Activated naive CD4-positive, alpha-beta T cell treated with anti-CD3 and anti-CD28 coated beads, Interleukin-2, amount 50 U/mL, for 72 hours (primary cell): ENCODE results near the gene TLE1. TPM values are rescaled to one million over a fixed set of nuclear protein-coding genes. Genes with fewer than 3 reads are reported as not detected.
"Not testable (repeated sequence)": the region's sequence is repeated elsewhere in the genome, so short reads cannot be mapped to it uniquely, and the experiment has no call there.

Source experiments
- ATAC-seq, 2 donors: fragments of 150-1000 bp; cut with Tn5 transposase; 2 replicates each; pipeline ENCODE4 v1.10.0; 2021; ENCODE audit warnings: mild to moderate bottlenecking in 2 of 2, moderate library complexity in 2 of 2
- DNase-seq, 2 donors: peaks; one replicate each; pipeline ENCODE4 v3.0.0; 2021 to 2022; ENCODE audit warnings: low spot score in 2 of 2
- H3K27ac Mint-ChIP-seq, 2 donors: one replicate each; pipeline ENCODE4 v1.8.0; 2022; ENCODE audit warnings: mild to moderate bottlenecking in 2 of 2, mixed read lengths in 2 of 2
- H3K36me3 Mint-ChIP-seq, 2 donors: one replicate each; pipeline ENCODE4 v1.8.0; 2022; ENCODE audit warnings: mixed read lengths in 2 of 2
- H3K9me3 Mint-ChIP-seq, 2 donors: one replicate each; pipeline ENCODE4 v1.8.0; 2022; ENCODE audit warnings: mixed read lengths in 2 of 2
- total RNA-seq, 2 donors: library from RNA; stranded (reverse); gene quantifications; one replicate each; pipeline ENCODE4 v1.2.3, GENCODE V29; 2022

TLE1 gene
- total RNA-seq, 2 donors from 2014 or later: 0.20 to 0.33 TPM

DNA sequence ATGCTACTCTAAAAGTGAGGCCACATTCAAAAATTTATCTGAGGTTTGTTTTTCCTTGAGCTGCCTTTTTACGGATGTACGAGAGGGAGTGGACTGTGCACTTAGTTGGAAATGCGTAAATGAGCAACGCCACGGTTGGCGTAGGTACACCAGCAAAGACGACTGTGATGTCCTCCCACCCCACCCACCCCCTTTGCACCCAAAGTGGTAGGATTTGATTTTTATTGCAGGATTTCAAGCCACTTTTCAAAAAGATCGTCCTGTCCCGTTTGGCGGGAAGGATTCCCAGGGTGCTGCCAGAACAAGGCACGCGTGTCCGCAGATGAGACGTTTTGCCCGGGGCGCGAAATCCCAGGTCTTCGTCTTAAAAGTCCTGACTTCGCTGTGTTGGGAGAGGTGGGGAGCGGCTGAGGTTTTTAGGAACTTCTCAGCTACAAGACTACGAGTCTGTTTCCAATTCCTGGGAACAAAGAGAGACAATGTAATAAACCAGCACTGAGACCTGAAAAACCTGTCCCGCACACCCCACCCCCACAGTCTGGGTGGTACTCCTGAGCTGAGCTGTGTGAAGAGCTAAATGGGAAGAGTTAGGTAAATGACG, 1.0 kb upstream of the TLE1 start:
- no peak overlapping the region for H3K27ac Mint-ChIP-seq
- DNase-seq (no peak), ATAC-seq (no peak)
- H3K36me3 Mint-ChIP-seq: peaks cover 0 to 10% of the 10 kb centered on the region in 2 donors
- no peaks in the 10 kb centered on the region for H3K9me3 Mint-ChIP-seq

GRCh38 chr9:81689093-81689342, 329 bp downstream of the TLE1 start:
- not testable (repeated sequence) for ATAC-seq, H3K9me3 Mint-ChIP-seq, H3K27ac Mint-ChIP-seq
- H3K36me3 Mint-ChIP-seq: peaks cover 0 to 10% of the 10 kb centered on the region in 2 donors
- peak in 1 of 2 donors; percentile 11 for DNase-seq

- H3K36me3 Mint-ChIP-seq: peaks cover 0 to 10% of the 10 kb centered on the region in 2 donors
- not testable (repeated sequence) for H3K27ac Mint-ChIP-seq, H3K9me3 Mint-ChIP-seq
- ATAC-seq: peak; percentile 18 to 30
- DNase-seq: peak in 1 of 2 donors; percentile 24
Observed at GRCh38 chr9:81688262-81689092, 870 bp downstream of the TLE1 start.

DNA sequence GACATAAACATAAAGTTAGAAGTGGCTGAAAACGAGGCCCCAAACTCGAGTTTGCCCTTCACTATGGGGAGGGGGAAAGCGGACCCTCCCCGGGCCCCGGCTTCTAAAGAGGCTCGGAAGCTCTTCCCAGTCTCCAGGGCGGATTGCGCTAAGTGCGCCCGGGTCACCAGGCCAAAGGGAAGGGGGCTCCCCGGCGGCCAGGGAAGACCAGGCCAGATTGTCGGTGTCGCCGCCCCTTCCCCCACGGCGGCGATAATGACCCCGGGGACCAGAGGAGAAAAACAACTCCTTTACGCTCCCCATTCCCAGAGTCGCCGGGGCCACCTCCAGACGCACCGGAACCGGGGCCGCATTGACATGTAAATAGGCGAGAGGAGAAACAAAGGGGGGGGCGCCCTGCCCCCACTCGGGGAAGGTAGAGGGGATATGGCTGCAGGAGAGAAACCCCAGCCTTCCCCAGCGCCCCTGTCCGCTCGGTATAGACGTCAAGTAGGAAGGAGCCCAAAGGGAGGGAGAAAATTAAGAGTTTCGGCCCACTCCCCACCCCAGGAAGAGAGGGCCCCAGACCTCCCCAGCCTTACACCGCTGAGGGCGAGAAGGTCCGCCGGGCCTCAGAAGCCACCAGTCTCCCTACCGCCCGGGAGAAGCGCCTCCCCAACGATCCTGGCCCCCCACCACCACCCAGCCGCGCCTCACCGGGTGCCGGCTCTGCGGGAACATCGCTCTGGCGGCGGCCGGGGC, 1.7 kb downstream of the TLE1 start:
- no peaks in the 10 kb centered on the region for H3K9me3 Mint-ChIP-seq
- peaks cover 0 to 10% of the 10 kb centered on the region in 2 donors for H3K36me3 Mint-ChIP-seq
- H3K27ac Mint-ChIP-seq: no peak overlapping the region
- no peak for ATAC-seq
- no peak for DNase-seq

- no peaks in the 10 kb centered on the region for H3K9me3 Mint-ChIP-seq
- H3K27ac Mint-ChIP-seq: no peak overlapping the region
- DNase-seq (peak in 1 of 2 donors; percentile 29), ATAC-seq (no peak)
- peaks cover 0 to 10% of the 10 kb centered on the region in 2 donors for H3K36me3 Mint-ChIP-seq
Observed at GRCh38 chr9:81686614-81687520, 2.5 kb downstream of the TLE1 start.

- DNase-seq (no peak), ATAC-seq (no peak)
- Mint-ChIP-seq H3K36me3 (peaks cover 0 to 10% of the 10 kb centered on the region in 2 donors), H3K9me3 (no peaks in the 10 kb centered on the region), H3K27ac (no peak overlapping the region)
Observed at GRCh38 chr9:81685763-81686613, 3.4 kb downstream of the TLE1 start.

DNA sequence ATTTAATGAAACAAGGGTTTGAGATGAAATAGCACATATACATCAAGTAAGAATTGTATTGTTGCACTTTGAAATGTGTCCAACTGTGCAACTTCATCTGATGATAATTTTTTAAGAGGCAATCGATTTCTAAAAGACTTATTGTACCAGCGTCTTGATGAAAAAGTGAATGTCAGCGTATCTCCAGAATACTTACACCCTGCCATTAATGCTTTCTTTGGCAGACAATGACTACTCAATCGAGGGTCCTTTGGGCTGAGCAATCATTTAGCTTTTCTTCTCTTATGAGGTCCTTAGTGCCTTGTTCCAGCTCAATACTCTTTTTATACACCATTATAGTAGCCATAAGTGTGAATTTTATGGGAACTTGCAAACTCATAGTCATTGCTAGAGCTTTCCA, 4.7 kb downstream of the TLE1 start:
- Mint-ChIP-seq H3K27ac (no peak overlapping the region), H3K9me3 (no peaks in the 10 kb centered on the region), H3K36me3 (peaks cover 0 to 6% of the 10 kb centered on the region in 2 donors)
- ATAC-seq (no peak), DNase-seq (no peak)

GRCh38 chr9:81683704-81684103, 5.6 kb downstream of the TLE1 start:
- Mint-ChIP-seq H3K27ac (no peak overlapping the region), H3K36me3 (no peaks in the 10 kb centered on the region), H3K9me3 (no peaks in the 10 kb centered on the region)
- DNase-seq: no peak
- ATAC-seq: no peak

DNA sequence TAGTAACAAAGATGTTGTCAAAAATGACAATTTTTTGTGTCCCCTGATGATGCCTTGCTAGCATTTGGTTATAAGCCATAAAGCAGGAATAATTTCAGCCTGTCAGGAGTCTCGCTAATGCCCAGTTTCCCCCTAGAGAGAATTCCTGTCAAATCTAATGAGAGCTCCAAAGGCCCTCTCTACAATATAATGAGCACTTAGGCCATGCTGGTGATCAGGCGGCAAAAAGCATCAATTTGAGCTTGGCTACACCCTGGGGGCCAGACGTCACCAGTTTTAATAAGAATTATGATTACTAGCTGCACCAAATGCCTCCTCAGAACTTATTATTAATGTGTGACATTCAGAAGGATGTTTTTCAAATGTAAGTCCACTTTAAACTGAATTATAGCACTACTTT, 6.1 kb downstream of the TLE1 start:
- no peak for DNase-seq
- H3K27ac Mint-ChIP-seq: no peak overlapping the region
- H3K36me3 Mint-ChIP-seq: no peaks in the 10 kb centered on the region
- ATAC-seq: no peak
- H3K9me3 Mint-ChIP-seq: no peaks in the 10 kb centered on the region

- H3K36me3 Mint-ChIP-seq: no peaks in the 10 kb centered on the region
- ATAC-seq: no peak
- no peak for DNase-seq
- H3K9me3 Mint-ChIP-seq: no peaks in the 10 kb centered on the region
- H3K27ac Mint-ChIP-seq: no peak overlapping the region
Observed at GRCh38 chr9:81682797-81683196, 6.5 kb downstream of the TLE1 start.

- no peak for DNase-seq
- no peaks in the 10 kb centered on the region for H3K36me3 Mint-ChIP-seq
- ATAC-seq: no peak
- H3K27ac Mint-ChIP-seq: no peak overlapping the region
- H3K9me3 Mint-ChIP-seq: no peaks in the 10 kb centered on the region
Observed at GRCh38 chr9:81682177-81682576, 7.2 kb downstream of the TLE1 start.

DNA sequence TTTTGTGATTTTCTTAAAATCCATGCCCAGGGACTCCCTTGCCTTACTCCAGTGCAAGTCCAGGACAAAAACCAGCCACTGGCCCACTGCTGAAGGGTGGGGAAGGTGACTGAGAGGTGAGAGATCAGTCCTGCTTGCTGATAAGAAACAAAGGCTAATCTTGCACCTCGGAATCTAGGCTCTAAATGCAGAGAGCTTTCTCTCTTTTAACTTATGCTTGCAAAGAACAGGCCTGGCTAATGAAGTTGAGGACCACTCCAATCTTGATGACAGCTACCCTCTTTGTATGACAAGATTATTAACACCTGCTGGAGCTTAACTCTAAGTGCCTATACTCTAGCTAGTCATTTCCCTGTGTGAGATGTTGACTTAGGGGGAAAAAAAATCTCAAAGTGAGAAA, 8.8 kb downstream of the TLE1 start:
- ATAC-seq (no peak), DNase-seq (no peak)
- Mint-ChIP-seq H3K36me3 (no peaks in the 10 kb centered on the region), H3K27ac (no peak overlapping the region), H3K9me3 (no peaks in the 10 kb centered on the region)

DNA sequence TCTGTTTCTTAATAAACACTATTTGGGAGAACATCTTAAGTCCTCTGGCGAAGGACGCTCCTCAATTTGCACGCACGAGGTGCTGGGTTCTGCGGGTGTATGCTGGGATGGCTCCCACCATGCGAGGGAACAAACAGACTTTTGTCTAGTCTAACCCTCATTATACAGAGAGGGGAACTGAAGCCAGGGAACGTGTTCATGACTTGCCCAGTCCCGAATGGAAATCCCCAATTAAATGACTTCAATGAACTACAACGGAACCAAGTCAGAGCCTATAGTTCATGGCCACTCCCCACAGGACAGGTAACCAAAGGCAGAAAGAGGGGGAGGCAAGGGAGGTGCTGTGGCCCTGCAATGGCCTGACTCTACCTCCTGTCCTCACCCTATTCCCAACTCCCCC, 9.3 kb downstream of the TLE1 start:
- Mint-ChIP-seq H3K36me3 (no peaks in the 10 kb centered on the region), H3K9me3 (no peaks in the 10 kb centered on the region), H3K27ac (no peak overlapping the region)
- ATAC-seq: no peak
- DNase-seq: no peak

DNA sequence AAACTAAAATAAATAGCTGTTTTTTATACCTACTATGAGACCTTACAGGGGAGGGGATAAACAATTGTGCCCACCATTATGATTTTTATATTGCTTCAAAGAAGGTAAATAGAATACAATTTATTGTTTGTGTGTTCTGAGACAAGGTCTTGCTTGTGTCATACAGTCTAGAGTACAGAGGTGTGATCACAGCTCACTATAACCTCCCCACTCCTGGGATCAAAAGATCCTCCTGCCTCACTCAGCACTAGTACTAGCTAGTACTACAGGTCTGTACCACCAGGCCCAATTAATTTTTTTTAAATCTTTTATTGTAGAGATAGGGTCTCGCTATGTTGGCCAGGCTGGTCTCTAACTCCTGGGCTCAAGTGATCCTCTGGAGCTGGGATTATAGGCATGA, 11.3 kb downstream of the TLE1 start:
- ATAC-seq: no peak
- H3K36me3 Mint-ChIP-seq: no peaks in the 10 kb centered on the region
- H3K27ac Mint-ChIP-seq: no peak overlapping the region
- no peak for DNase-seq
- no peaks in the 10 kb centered on the region for H3K9me3 Mint-ChIP-seq

GRCh38 chr9:81676395-81676794, 13.0 kb downstream of the TLE1 start:
- Mint-ChIP-seq H3K27ac (no peak overlapping the region), H3K9me3 (peaks cover 0 to 5% of the 10 kb centered on the region in 2 donors), H3K36me3 (peaks cover 0 to 6% of the 10 kb centered on the region in 2 donors)
- no peak for DNase-seq
- ATAC-seq: no peak

GRCh38 chr9:81673310-81673709, 16.0 kb downstream of the TLE1 start:
- ATAC-seq (no peak), DNase-seq (no peak)
- peaks cover 0 to 5% of the 10 kb centered on the region in 2 donors for H3K9me3 Mint-ChIP-seq
- no peak overlapping the region for H3K27ac Mint-ChIP-seq
- H3K36me3 Mint-ChIP-seq: peaks cover 0 to 6% of the 10 kb centered on the region in 2 donors
